Activated CD8-positive, alpha-beta memory T cell treated with anti-CD3 and anti-CD28 coated beads, Interleukin-2, amount 10 ng/mL, durations not matched to agents 7 days and 5 days (primary cell): ENCODE measurements around the gene ZNRF3. TPM values are rescaled to one million over a fixed set of nuclear protein-coding genes. Genes with fewer than 3 reads are reported as not detected.

Source experiments
- ATAC-seq: fragments of 150-1000 bp; cut with Tn5 transposase; one replicate; pipeline ENCODE4 v1.10.0; 2021; ENCODE audit warnings: moderate library complexity
- CTCF ChIA-PET: fragments of 350-600 bp; sonication (Branson Sonifier 250); formaldehyde crosslinking; loops from one replicate; lab custom pipeline; 2021; ENCODE audit warnings: antibody characterized with exemption; lab: Charles Lee
- DNase-seq: peaks from one replicate; pipeline ENCODE4 v3.0.0-alpha.2; 2020
- H3K27ac Mint-ChIP-seq: one replicate; pipeline ENCODE4 v1.8.0; 2021; ENCODE audit warnings: mild to moderate bottlenecking, mixed read lengths
- H3K27me3 Mint-ChIP-seq: one replicate; pipeline ENCODE4 v1.8.0; 2021; ENCODE audit warnings: mixed read lengths
- H3K36me3 Mint-ChIP-seq: one replicate; pipeline ENCODE4 v1.8.0; 2021; ENCODE audit warnings: mild to moderate bottlenecking, mixed read lengths
- H3K4me1 Mint-ChIP-seq: one replicate; pipeline ENCODE4 v1.8.0; 2021; ENCODE audit warnings: mixed read lengths
- H3K4me3 Mint-ChIP-seq: one replicate; pipeline ENCODE4 v1.8.0; 2021; ENCODE audit warnings: mild to moderate bottlenecking, moderate library complexity, mixed read lengths
- H3K9me3 Mint-ChIP-seq: one replicate; pipeline ENCODE4 v1.8.0; 2022; ENCODE audit warnings: low read depth, mixed read lengths
- total RNA-seq, 2 experiments: library from RNA; stranded (reverse); gene quantifications; one replicate each; pipeline ENCODE4 v1.2.3, GENCODE V29; 2021

The ZNRF3 gene
- total RNA-seq, 2 experiments from 2014 or later, result 0.26 to 0.79 TPM

DNA sequence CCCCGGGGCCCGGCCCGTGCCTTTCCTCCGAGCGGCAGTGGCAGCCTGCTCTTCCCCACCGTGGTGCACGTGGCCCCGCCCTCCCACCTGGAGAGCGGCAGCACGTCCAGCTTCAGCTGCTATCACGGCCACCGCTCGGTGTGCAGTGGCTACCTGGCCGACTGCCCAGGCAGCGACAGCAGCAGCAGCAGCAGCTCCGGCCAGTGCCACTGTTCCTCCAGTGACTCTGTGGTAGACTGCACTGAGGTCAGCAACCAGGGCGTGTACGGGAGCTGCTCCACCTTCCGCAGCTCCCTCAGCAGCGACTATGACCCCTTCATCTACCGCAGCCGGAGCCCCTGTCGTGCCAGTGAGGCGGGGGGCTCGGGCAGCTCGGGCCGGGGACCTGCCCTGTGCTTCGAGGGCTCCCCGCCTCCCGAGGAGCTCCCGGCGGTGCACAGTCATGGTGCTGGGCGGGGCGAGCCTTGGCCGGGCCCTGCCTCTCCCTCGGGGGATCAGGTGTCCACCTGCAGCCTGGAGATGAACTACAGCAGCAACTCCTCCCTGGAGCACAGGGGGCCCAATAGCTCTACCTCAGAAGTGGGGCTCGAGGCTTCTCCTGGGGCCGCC is 166.4 kb downstream of the ZNRF3 start:
- ATAC-seq, result no peak
- H3K27ac Mint-ChIP-seq, result no peak overlapping the region
- DNase-seq, result no peak
- no peaks in the 10 kb centered on the region for H3K4me1 Mint-ChIP-seq
- H3K4me3 Mint-ChIP-seq, result no peak overlapping the region
- H3K27me3 Mint-ChIP-seq, result peaks cover 1% of the 10 kb centered on the region
- CTCF ChIA-PET, result interaction anchor here (1.5 kb wide), 1 partner anchor 196 kb away, joined by 3 read pairs; no protein-coding TSS in a partner anchor
- H3K36me3 Mint-ChIP-seq, result no peaks in the 10 kb centered on the region
- no peaks in the 10 kb centered on the region for H3K9me3 Mint-ChIP-seq

GRCh38 chr22:29050457-29050856 is 167.1 kb downstream of the ZNRF3 start:
- Mint-ChIP-seq H3K9me3 (no peaks in the 10 kb centered on the region), H3K27ac (no peak overlapping the region), H3K4me1 (no peaks in the 10 kb centered on the region), H3K36me3 (no peaks in the 10 kb centered on the region), H3K4me3 (no peak overlapping the region), H3K27me3 (peaks cover 3% of the 10 kb centered on the region)
- ATAC-seq (no peak), DNase-seq (no peak)
- CTCF ChIA-PET, result no interaction called here

DNA sequence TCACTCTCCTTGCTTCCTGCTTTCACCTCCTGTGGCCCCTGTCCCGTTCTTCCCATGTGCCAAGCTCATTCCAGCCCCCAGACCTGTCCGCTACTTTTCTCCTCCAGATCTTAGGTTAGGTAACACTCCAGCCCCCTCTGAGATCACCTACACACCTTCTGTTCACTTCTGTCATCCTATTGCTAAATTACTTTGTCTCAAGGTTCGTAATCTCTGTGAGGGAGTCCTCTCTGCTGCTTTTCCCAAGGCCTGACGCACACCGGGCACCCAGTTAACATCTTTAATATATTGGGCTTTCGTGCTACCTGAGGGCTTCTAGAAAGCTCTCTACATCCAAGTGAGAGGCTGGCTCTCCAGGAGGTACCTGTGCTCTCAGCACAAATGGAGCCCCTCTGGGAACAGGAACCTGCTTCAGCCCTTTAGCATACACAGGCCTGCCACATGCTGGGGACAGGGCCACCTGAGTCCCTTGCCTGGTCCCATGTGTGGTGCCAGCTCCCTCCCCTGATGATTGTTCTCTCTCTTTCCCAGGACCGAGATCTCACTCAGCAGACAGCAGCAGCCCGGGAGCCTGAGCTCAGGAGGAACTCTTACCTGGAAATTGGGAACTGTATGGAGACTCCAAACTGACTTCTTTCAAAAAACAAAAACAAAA is 169.8 kb downstream of the ZNRF3 start:
- Mint-ChIP-seq H3K4me3 (no peak overlapping the region), H3K36me3 (no peaks in the 10 kb centered on the region), H3K27me3 (peaks cover 9% of the 10 kb centered on the region), H3K27ac (no peak overlapping the region), H3K4me1 (no peaks in the 10 kb centered on the region), H3K9me3 (no peaks in the 10 kb centered on the region)
- ATAC-seq, result no peak
- no peak for DNase-seq
- CTCF ChIA-PET, result interaction anchor here (1.2 to 6.5 kb wide), 2 partner anchors 10 to 12 kb away, joined by 3 to 26 read pairs; no protein-coding TSS in a partner anchor

GRCh38 chr22:29054251-29054767 is 170.9 kb downstream of the ZNRF3 start:
- Mint-ChIP-seq H3K9me3 (no peaks in the 10 kb centered on the region), H3K27me3 (peaks cover 18% of the 10 kb centered on the region), H3K4me3 (no peak overlapping the region), H3K27ac (no peak overlapping the region), H3K4me1 (no peaks in the 10 kb centered on the region), H3K36me3 (no peaks in the 10 kb centered on the region)
- DNase-seq (no peak), ATAC-seq (no peak)
- CTCF ChIA-PET, result interaction anchor here (0.9 to 6.5 kb wide), 3 partner anchors 13 to 192 kb away, joined by 3 to 26 read pairs (median 3); no protein-coding TSS in a partner anchor

DNA sequence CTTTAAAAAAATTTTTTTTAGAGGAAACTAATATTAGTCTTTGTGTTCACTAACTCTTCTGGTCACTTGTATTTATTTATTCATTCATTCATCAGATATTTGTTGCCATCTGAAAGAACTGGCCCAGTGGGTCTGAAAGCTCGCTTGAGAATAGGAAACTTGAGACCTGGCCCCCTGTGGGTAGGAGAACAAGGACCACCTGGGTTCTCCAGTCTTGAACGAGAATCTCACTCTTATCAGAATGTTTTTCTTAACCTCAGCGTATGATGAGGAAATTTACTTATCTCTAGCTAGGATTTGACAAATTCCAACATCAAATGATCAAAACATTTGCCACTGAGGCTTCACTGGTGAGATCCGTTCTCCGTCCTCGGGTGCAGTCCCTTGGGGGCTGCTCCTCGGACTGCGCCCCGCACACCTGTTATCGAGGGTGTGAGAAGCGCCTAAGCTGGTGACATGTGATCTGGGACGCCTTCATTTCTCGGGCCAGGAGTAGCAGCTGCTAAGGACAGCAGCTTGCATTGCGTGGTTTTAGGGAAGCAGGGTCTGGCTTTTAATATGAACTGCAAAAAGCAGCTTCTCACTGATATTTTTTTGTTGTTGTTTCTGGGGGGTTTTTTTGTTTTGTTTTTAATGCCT is 171.9 kb downstream of the ZNRF3 start:
- no peak overlapping the region for H3K27ac Mint-ChIP-seq
- H3K4me1 Mint-ChIP-seq, result no peaks in the 10 kb centered on the region
- ATAC-seq, result no peak
- H3K4me3 Mint-ChIP-seq, result no peak overlapping the region
- no peaks in the 10 kb centered on the region for H3K9me3 Mint-ChIP-seq
- DNase-seq, result no peak
- H3K36me3 Mint-ChIP-seq, result no peaks in the 10 kb centered on the region
- CTCF ChIA-PET, result interaction anchor here (1.6 to 6.5 kb wide), 2 partner anchors 14 to 190 kb away, joined by 4 to 26 read pairs; no protein-coding TSS in a partner anchor
- peaks cover 22% of the 10 kb centered on the region for H3K27me3 Mint-ChIP-seq

DNA sequence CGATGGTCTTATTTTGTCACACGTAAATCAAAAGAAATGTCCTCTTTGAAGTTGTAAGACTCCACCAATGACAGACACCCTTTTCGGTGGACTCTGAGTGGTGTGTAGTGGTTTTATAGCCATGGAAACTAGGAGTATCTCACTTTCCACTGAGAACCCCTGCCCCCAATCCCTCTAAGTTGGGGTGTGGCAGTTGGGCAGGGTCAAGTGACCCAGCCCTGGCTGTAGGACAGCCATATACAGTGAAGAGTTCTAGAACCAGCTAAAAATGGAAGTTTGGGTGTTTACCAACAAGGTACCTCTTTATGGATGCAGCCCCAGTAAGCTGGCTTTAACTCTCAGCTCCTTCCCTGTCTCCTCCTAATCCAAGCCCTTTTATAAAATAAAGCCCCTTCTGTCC is 173.1 kb downstream of the ZNRF3 start:
- no peak overlapping the region for H3K4me3 Mint-ChIP-seq
- DNase-seq (no peak), ATAC-seq (no peak)
- no peaks in the 10 kb centered on the region for H3K4me1 Mint-ChIP-seq
- no peaks in the 10 kb centered on the region for H3K9me3 Mint-ChIP-seq
- CTCF ChIA-PET, result interaction anchor here (1.5 to 6.5 kb wide), 3 partner anchors 16 to 189 kb away, joined by 3 to 26 read pairs (median 4); no protein-coding TSS in a partner anchor
- H3K36me3 Mint-ChIP-seq, result no peaks in the 10 kb centered on the region
- H3K27me3 Mint-ChIP-seq, result peaks cover 34% of the 10 kb centered on the region
- no peak overlapping the region for H3K27ac Mint-ChIP-seq

DNA sequence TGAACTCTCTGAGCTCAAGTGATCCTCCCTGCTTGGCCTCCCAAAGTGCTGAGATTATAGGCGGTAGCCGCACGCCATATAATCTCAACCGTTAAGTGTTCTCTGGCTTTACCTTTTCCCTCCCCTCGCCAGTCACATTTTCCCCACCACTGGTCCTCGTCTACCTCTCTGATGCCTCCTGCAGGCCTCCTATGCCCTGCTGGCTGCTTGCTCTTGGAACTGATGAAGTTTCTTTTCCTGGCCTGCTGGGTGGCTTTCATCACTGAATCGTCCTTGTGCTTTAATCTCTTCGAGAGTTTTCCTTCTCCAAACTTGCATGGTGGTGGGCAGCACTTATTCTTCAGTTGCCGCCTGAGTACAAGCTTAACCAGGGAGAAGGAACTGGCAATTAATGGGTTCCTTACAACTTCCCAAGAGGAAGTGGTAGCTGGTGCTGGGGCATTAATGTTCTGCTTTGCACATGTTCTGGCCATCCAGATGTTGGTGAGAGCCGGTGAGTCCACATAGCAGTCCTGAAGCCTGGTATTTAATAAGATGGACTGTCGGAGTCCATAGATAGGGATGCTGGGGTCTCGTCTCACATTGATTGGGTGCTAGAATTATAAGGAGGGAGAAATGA is 177.0 kb downstream of the ZNRF3 start:
- Mint-ChIP-seq H3K27me3 (peaks cover 47% of the 10 kb centered on the region), H3K9me3 (no peaks in the 10 kb centered on the region), H3K27ac (no peak overlapping the region), H3K4me3 (no peak overlapping the region), H3K36me3 (no peaks in the 10 kb centered on the region), H3K4me1 (peaks cover 3% of the 10 kb centered on the region)
- no peak for DNase-seq
- CTCF ChIA-PET, result interaction anchor here (1.0 kb wide), 1 partner anchor 20 kb away, joined by 3 read pairs; no protein-coding TSS in a partner anchor
- ATAC-seq, result no peak

DNA sequence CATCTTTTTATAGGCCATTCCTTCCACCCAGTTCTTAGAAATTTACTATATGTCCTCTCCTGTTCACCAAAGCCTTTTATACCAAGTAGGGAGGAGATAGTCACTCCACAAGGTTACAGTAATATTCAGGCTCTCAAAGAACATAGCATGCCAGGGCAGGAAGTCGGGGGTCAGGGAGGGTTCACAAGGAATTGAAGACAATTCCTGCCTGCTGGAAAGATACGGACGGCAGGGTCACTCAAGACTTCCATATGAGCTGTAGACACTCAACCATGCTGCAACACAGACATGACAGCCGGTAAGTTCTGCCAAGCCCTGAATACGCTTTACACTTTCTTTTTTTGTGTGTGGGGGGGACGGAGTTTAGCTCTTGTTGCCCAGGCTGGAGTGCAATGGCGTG is 177.6 kb downstream of the ZNRF3 start:
- Mint-ChIP-seq H3K9me3 (no peaks in the 10 kb centered on the region), H3K27ac (no peak overlapping the region), H3K4me3 (no peak overlapping the region), H3K27me3 (peaks cover 49% of the 10 kb centered on the region), H3K36me3 (no peaks in the 10 kb centered on the region), H3K4me1 (peaks cover 8% of the 10 kb centered on the region)
- no peak for ATAC-seq
- DNase-seq, result no peak
- CTCF ChIA-PET, result interaction anchor here (0.9 to 1.0 kb wide), 2 partner anchors 20 to 93 kb away, joined by 3 read pairs; no protein-coding TSS in a partner anchor

- Mint-ChIP-seq H3K36me3 (no peaks in the 10 kb centered on the region), H3K27ac (no peak within 1 kb of the TSS), H3K27me3 (peaks cover 50% of the 10 kb centered on the region), H3K4me3 (no peak within 1 kb of the TSS), H3K9me3 (no peaks in the 10 kb centered on the region), H3K4me1 (peaks cover 12% of the 10 kb centered on the region)
- no peak for DNase-seq
- CTCF ChIA-PET, result interaction anchor here (0.9 to 1.0 kb wide), 2 partner anchors 21 to 92 kb away, joined by 3 read pairs; no protein-coding TSS in a partner anchor
- no peak for ATAC-seq
Observed at GRCh38 chr22:29061773-29062172, 178.4 kb downstream of the ZNRF3 start, which contains the start of gene C22orf31. Gene C22orf31, minus strand, starts transcription at chr22:29061831. Its CDS starts 39 bp downstream, at chr22:29061792.

GRCh38 chr22:29062286-29062821 is 179.0 kb downstream of the ZNRF3 start:
- DNase-seq (no peak), ATAC-seq (no peak)
- H3K27ac Mint-ChIP-seq, result no peak overlapping the region
- peaks cover 13% of the 10 kb centered on the region for H3K4me1 Mint-ChIP-seq
- no peak overlapping the region for H3K4me3 Mint-ChIP-seq
- peaks cover 53% of the 10 kb centered on the region for H3K27me3 Mint-ChIP-seq
- no peaks in the 10 kb centered on the region for H3K36me3 Mint-ChIP-seq
- CTCF ChIA-PET, result no interaction called here
- no peaks in the 10 kb centered on the region for H3K9me3 Mint-ChIP-seq

DNA sequence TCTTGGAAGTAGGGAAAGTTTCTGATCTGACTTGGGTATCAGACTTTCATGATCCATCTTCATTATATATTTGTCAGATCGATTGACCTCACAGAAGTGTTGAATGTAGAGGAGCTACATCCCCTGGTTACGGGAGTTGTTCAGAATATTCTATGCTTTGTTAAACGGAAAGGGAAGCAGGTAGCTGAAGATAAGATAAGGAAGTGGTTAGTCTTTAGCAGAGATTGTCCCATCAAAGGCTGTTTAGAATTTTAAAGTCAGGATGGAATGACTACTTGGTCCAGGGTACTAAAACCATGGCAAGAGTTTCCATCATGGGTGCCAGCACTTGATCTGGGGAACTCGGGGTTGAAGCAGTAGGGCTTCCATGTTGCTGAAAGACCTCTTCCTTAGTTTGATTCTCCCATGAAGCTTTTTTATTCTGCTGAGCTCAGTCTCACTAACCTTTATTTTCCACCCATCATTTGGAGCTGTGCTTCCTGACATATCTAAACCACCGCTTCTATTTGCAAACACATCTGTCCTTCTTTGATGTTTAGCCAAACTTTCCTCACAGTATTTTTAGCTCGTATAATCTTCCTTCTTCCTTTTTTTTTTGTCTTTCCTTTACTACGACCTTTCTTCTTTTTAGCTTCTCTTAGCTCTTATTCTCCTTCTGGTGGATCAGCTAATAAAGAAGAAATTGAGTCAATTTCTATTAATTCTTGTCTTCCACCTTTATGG is 182.3 kb downstream of the ZNRF3 start:
- Mint-ChIP-seq H3K36me3 (no peaks in the 10 kb centered on the region), H3K9me3 (no peaks in the 10 kb centered on the region), H3K27me3 (peaks cover 55% of the 10 kb centered on the region), H3K4me3 (no peak overlapping the region), H3K27ac (no peak overlapping the region), H3K4me1 (peaks cover 13% of the 10 kb centered on the region)
- DNase-seq (no peak), ATAC-seq (no peak)
- CTCF ChIA-PET, result interaction anchor here (0.9 to 1.6 kb wide), 4 partner anchors 9 to 180 kb away, joined by 3 to 6 read pairs (median 4); no protein-coding TSS in a partner anchor

- Mint-ChIP-seq H3K27me3 (peaks cover 58% of the 10 kb centered on the region), H3K4me3 (no peak overlapping the region)
- CTCF ChIA-PET, result no interaction called here
Observed at GRCh38 chr22:29069463-29069862, 186.1 kb downstream of the ZNRF3 start.

More at GRCh38 chr22:29069463-29069862, 186.1 kb downstream of the ZNRF3 start:
- DNase-seq (no peak), ATAC-seq (no peak)
- no peaks in the 10 kb centered on the region for H3K9me3 Mint-ChIP-seq
- H3K36me3 Mint-ChIP-seq, result no peaks in the 10 kb centered on the region
- H3K4me1 Mint-ChIP-seq, result peaks cover 26% of the 10 kb centered on the region
- H3K27ac Mint-ChIP-seq, result no peak overlapping the region
